NT2/D1 (cell line): ENCODE data around the gene SMIM15.

ENCODE experiments used
- SUZ12 ChIP-seq: IDR thresholded peaks from 2 replicates; pipeline ENCODE4 v1.6.1; 2011; ENCODE audit not compliant: insufficient read length, insufficient read depth; ENCODE audit errors: extremely low read depth
- YY1 ChIP-seq: IDR thresholded peaks from 2 replicates; pipeline ENCODE4 v1.6.1; 2011; ENCODE audit not compliant: insufficient read length, insufficient read depth
- ZNF274 ChIP-seq: IDR thresholded peaks from 2 replicates; pipeline ENCODE4 v1.6.1; 2011; ENCODE audit warnings: mild to moderate bottlenecking, low read depth, low read length

- TF ChIP-seq YY1 (no peak), SUZ12 (no peak), ZNF274 (no peak)
These were observed 46.3 kb downstream of the SMIM15 start for GRCh38 chr5:61115968-61116367.
